Measurements from ENCODE around the gene NPTX1. TPM values are rescaled to one million over a fixed set of nuclear protein-coding genes. Genes with fewer than 3 reads are reported as not detected.

NPTX1 gene
- total and polyA plus RNA-seq, 2 donors = 1.4 to 2.3 TPM

- no peak for DNase-seq (ENCODE audit: extremely low spot score)
- WGBS = 6% methylated on average over 20 of the region's 20 CpGs
- Histone ChIP-seq H3K4me3 (ENCODE audit: low read depth, low read length) (peak overlapping the region; percentile 63), H3K27ac (ENCODE audit: low read depth) (peak overlapping the region; percentile 98), H3K4me1 (ENCODE audit: insufficient read depth) (no peaks in the 10 kb centered on the region), H3K36me3 (ENCODE audit: insufficient read depth) (no peaks in the 10 kb centered on the region)
These were observed 21.1 kb downstream of the NPTX1 start for GRCh38 chr17:80455336-80455710.

GRCh38 chr17:80454557-80455335 is 21.7 kb downstream of the NPTX1 start:
- Histone ChIP-seq H3K4me1 (ENCODE audit: insufficient read depth) (no peaks in the 10 kb centered on the region), H3K36me3 (ENCODE audit: insufficient read depth) (no peaks in the 10 kb centered on the region), H3K27ac (ENCODE audit: low read depth) (peak overlapping the region; percentile 98), H3K4me3 (ENCODE audit: low read depth, low read length) (peak overlapping the region; percentile 63)
- peak; percentile 78 for DNase-seq (ENCODE audit: extremely low spot score)
- under 1% methylated on average over 88 of the region's 88 CpGs for WGBS

DNA sequence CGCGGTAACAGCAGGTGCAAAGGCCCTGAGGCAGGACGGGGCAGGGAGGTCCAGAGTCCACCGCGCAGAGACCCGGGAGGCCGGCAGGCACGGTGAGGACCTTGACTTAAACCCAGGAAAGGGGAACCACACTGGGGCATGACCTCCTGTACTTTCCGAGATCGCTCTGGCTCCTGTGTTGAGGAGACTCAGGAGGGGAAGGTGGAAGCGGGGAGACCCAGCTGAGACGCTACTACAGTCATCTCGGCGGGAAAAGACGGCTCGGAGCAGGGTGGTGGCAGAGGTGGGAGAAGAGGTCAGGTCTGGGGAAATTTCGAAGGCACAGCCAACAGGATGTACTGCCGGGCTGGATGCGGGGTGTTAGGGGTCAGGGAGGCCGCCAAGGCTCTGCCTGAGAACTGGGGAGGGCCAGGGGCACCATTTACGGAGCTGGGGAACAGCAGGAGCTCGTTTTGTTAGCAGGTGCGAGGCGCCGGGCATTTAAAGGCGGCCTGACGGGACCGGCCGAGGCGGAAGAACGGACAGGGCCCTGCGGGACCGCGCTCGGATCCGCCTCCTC is 22.3 kb downstream of the NPTX1 start:
- Histone ChIP-seq H3K4me1 (ENCODE audit: insufficient read depth) (no peaks in the 10 kb centered on the region), H3K4me3 (ENCODE audit: low read depth, low read length) (peak overlapping the region; percentile 63), H3K27ac (ENCODE audit: low read depth) (peak overlapping the region; percentile 87), H3K36me3 (ENCODE audit: insufficient read depth) (no peaks in the 10 kb centered on the region)
- 34% methylated on average over 36 of the region's 36 CpGs for WGBS
- no peak for DNase-seq (ENCODE audit: extremely low spot score)

DNA sequence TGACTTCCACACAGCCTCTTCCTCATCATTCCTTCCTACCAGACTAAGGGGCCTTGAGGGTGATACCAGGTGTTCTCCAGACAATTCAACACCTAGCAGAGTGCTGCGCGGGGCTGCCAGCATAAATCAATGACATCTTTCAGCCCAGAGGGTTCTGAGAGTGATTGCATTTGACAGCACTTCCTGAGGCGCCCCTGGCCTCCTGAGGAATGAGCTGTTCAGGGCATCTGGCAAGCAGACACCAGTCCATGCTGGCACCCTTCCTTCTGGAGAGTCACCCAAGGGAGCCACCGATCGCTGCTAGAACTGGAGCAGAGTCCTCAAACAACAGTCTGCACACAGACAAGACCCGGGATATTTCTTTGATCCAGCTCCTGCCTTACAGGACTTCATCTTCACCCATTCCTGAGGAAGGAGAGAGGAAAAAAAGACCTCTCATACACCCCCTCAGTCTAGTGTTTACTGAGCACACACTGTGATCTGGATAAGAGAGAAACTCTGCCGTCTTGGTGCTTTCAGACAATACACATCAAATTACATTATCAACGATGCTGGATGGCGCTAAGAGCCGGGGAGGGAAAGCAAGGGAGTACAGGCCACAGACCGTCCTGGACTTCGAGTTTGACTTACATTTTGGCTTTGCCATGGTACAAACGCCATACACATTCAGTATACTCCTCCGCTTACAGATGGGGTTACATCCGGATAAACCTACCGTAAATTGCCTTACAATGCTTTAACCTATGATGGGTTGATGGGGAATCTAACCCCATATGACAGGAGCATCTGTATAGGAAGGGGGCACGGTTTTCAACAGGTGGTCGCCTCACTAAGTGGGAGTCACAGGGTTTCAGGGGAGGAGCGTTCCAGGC is 23.0 kb downstream of the NPTX1 start:
- H3K27ac ChIP-seq (ENCODE audit: low read depth) = no peak overlapping the region
- no peaks in the 10 kb centered on the region for H3K4me1 ChIP-seq (ENCODE audit: insufficient read depth)
- no peak overlapping the region for H3K4me3 ChIP-seq (ENCODE audit: low read depth, low read length)
- H3K36me3 ChIP-seq (ENCODE audit: insufficient read depth) = no peaks in the 10 kb centered on the region
- WGBS = 88% methylated on average over 19 of the region's 19 CpGs
- DNase-seq (ENCODE audit: extremely low spot score) = no peak

DNA sequence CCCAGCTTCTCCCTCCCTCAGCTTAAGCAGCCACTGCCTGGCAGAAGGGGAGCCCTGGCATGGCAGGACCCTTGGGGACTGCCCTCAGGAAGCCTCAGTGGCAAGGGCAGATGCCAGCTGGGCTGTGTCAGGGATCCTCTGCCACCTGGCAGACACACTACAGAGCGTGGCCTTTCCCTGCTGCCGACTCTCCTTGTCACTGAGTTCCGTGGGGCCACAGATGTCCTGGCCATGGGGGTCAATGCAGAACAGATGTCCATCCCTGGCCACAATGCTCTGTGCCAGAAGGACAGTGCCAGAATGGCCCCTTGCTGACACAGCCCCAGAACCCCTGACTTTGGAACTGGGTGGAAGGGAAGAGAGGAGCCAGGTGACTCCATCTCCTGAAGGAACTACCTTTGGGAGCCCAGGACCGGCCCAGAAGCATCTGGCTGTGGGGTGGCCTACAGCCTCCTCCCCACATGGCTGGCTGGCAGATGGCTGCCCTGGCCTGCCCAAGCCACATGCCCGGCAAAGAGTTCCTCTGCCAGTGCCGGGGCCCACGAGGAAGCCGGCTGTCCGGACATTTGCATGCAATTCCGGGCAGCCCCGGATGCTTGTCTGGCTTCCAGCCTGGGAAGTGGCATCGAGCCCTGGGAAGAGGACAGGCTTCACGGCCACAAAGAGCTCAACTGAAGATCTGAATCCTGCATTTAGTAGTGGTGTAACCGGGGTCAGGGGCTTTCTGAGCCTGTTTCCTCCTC is 24.1 kb downstream of the NPTX1 start:
- Histone ChIP-seq H3K36me3 (ENCODE audit: insufficient read depth) (no peaks in the 10 kb centered on the region), H3K4me3 (ENCODE audit: low read depth, low read length) (no peak overlapping the region), H3K27ac (ENCODE audit: low read depth) (no peak overlapping the region), H3K4me1 (ENCODE audit: insufficient read depth) (no peaks in the 10 kb centered on the region)
- WGBS = 86% methylated on average over 14 of the region's 14 CpGs
- no peak for DNase-seq (ENCODE audit: extremely low spot score)

- DNase-seq (ENCODE audit: extremely low spot score) = no peak
- H3K27ac ChIP-seq (ENCODE audit: low read depth) = no peak overlapping the region
- H3K4me1 ChIP-seq (ENCODE audit: insufficient read depth) = no peaks in the 10 kb centered on the region
- WGBS = 87% methylated on average over 9 of the region's 9 CpGs
- H3K36me3 ChIP-seq (ENCODE audit: insufficient read depth) = no peaks in the 10 kb centered on the region
- no peak overlapping the region for H3K4me3 ChIP-seq (ENCODE audit: low read depth, low read length)
These were observed 25.2 kb downstream of the NPTX1 start for GRCh38 chr17:80451104-80451775.

DNA sequence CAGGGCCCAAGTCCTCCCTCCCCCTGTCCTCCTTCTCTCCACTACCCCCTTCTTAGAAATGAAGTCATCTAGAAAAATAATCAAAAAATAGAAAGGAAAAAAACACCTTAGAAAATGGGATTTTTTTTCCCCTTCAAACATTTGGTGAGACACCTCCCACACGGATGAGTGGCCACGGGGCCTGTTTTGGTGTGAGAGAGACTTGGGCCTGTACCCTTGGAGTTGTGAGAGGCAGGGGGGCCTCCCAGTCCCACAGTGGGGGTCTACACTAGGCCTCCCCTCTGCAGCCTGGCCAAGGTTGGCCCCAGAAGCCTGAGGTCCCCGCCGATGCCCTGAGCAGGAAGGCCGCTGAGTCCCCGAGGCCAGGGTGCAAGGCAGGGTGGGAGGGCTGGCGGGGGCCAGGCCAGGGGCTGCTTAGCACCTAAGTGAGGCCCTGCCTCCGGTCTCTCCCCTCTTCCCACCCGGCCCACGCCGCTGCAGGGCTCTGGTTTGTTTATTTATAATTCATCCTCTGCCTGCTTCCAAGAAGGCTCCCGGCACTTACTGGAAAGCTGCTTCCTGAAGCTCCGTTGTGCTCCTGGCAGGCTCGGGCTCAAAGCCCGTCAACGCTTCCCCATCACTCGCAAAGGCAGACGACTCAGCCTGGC is 26.4 kb downstream of the NPTX1 start:
- no peak overlapping the region for H3K27ac ChIP-seq (ENCODE audit: low read depth)
- H3K4me3 ChIP-seq (ENCODE audit: low read depth, low read length) = no peak overlapping the region
- no peak for DNase-seq (ENCODE audit: extremely low spot score)
- H3K36me3 ChIP-seq (ENCODE audit: insufficient read depth) = no peaks in the 10 kb centered on the region
- H3K4me1 ChIP-seq (ENCODE audit: insufficient read depth) = no peaks in the 10 kb centered on the region
- WGBS = 30% methylated on average over 18 of the region's 18 CpGs

DNA sequence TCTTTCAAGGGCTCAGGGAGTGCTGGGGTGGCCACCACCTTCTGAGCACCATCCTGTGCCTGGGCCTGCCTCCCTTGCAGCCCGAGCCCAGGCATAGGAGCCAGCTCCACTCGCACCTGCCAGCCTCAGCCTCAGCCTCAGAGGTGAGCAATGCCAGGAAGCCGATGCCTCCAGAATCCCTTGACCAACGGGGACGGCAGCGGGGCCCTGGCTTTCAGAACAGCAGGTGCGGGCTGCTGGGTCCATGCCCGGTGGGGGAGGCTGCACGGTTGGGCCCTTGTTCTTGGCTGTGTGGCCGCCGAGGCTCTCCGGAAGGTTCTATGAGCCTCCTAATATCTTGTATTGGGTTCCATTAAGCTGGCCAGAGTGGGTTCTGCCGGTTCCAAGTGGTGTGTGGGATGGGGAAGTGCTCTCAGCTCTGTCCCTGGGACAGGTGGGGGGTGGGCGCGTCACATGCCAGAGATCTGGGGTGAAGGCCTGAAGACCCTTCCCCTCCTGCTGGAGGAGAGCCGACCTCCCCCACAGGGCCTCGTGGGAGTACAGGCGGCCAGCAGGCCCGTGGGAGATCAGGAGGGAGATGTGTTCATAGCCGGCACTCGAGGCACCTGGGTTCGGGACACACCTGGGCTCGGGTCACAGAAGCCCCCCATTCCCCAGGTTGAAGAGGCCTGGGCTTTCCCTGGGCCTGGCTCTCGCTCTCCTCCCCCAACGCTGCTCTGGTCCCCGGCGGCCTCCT is 27.0 kb downstream of the NPTX1 start:
- Histone ChIP-seq H3K36me3 (ENCODE audit: insufficient read depth) (no peaks in the 10 kb centered on the region), H3K27ac (ENCODE audit: low read depth) (no peak overlapping the region), H3K4me3 (ENCODE audit: low read depth, low read length) (no peak overlapping the region), H3K4me1 (ENCODE audit: insufficient read depth) (no peaks in the 10 kb centered on the region)
- 88% methylated on average over 27 of the region's 27 CpGs for WGBS
- DNase-seq (ENCODE audit: extremely low spot score) = no peak

GRCh38 chr17:80447790-80448189 is 28.6 kb downstream of the NPTX1 start:
- no peak overlapping the region for H3K27ac ChIP-seq (ENCODE audit: low read depth)
- no peaks in the 10 kb centered on the region for H3K4me1 ChIP-seq (ENCODE audit: insufficient read depth)
- 85% methylated on average over 4 of the region's 4 CpGs for WGBS
- H3K4me3 ChIP-seq (ENCODE audit: low read depth, low read length) = no peak overlapping the region
- no peak for DNase-seq (ENCODE audit: extremely low spot score)
- no peaks in the 10 kb centered on the region for H3K36me3 ChIP-seq (ENCODE audit: insufficient read depth)

DNA sequence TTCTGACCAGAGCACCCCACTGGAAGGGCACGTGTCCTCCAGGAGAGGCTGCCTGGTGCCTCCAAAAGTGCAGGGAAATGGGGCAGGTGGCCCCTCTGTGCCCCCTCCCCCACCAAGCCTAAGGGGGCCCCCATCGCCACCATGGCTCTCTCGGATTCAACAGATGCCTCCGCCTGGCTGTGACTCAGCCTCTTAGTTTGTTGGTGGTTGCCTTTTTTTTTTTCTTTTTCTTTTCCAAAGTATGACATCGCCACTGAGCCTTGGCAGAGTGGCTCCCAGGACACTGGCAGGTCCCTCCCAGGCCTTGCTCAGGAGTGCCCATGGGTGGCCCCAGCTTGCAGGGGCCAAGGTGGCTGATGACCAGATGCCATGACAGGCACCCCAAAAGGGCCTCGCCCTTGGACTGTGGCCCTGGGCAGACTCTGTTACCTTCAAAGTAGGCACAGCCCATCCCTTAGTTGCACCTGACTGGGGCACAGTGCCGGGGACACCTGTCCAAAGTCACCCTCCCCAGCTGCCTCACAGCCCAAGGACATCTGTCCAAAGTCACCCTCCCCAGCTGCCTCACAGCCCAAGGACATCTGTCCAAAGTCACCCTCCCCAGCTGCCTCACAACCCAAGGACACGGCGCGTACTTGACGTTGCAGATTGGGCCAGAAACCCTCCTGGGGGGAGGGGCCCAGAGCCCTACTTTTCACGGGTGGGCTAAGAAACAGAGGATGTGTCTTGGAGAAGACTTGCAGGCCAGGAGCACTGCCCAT is 29.6 kb downstream of the NPTX1 start:
- WGBS = 78% methylated on average over 12 of the region's 12 CpGs
- DNase-seq (ENCODE audit: extremely low spot score) = no peak
- no peak overlapping the region for H3K27ac ChIP-seq (ENCODE audit: low read depth)
- H3K36me3 ChIP-seq (ENCODE audit: insufficient read depth) = no peaks in the 10 kb centered on the region
- no peak overlapping the region for H3K4me3 ChIP-seq (ENCODE audit: low read depth, low read length)
- H3K4me1 ChIP-seq (ENCODE audit: insufficient read depth) = no peaks in the 10 kb centered on the region

DNA sequence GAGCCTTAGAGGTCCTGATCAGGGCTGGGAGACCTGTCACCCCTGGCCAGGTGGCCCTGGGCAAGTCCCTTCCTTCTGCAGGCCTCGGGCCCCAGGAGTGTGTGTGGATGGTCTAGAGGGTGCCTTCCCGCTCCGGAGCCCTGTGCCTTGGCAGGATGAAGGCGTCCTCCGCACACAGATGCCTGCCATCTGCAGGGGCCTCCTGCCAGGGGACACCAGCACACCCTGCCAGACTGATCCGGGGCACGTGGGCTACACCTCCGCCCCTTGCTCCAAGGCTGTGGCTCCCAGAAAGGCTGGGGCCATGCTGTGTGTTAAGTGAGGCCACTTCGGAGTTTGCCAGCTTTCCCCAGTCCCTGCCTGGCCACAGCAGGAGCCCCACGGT is 30.7 kb downstream of the NPTX1 start:
- Histone ChIP-seq H3K4me1 (ENCODE audit: insufficient read depth) (no peaks in the 10 kb centered on the region), H3K36me3 (ENCODE audit: insufficient read depth) (no peaks in the 10 kb centered on the region), H3K4me3 (ENCODE audit: low read depth, low read length) (no peak overlapping the region), H3K27ac (ENCODE audit: low read depth) (no peak overlapping the region)
- DNase-seq (ENCODE audit: extremely low spot score) = no peak
- 85% methylated on average over 10 of the region's 10 CpGs for WGBS

Measured in urinary bladder (tissue), 4 donors.